K562 (cell line): Measurements from ENCODE around the gene GRIA4. TPM values are rescaled to one million over a fixed set of nuclear protein-coding genes. Genes with fewer than 3 reads are reported as not detected.

Experiments used
- ATAC-seq: fragments of 200-7000 bp; cut with Tn5 transposase; 3 replicates; pipeline ENCODE4 v1.9.1; 2020; ENCODE audit warnings: moderate library complexity
- BruUV-seq: library from RNA; stranded (reverse); fragments of 400-500 nt; replicated peaks from 2 replicates; lab custom pipeline; 2021; lab: Mats Ljungman, UMichigan
- CTCF ChIA-PET: fragments of 300-600 bp; formaldehyde crosslinking; extraction: SDS; loops from one replicate; lab custom pipeline; 2021; ENCODE audit warnings: low intra/inter-chr PET ratio; lab: Yijun Ruan, JAX
- POLR2A ChIA-PET: fragments of 300-600, 350-650 bp; sonication (Branson Sonifier 250); formaldehyde crosslinking; extraction: SDS; loops from one replicate; lab custom pipeline; 2021; ENCODE audit warnings: antibody characterized with exemption, inconsistent platforms; lab: Yijun Ruan, JAX
- DNase-seq, 4 experiments: peaks; one replicate each; pipeline versions ENCODE4 v3.0.0 to v3.0.0-alpha.2; 2011 to 2018; ENCODE audit warnings: low spot score in 3 of 4, mixed read lengths in 3 of 4; ENCODE audit errors: extremely low read depth in 1 of 4
- FAIRE-seq: peaks from 2 replicates; lab custom pipeline; 2011; peaks lifted over from hg19 to GRCh38; lab: Jason Lieb, UNC
- H2AFZ ChIP-seq: 2 replicates; pipeline ENCODE4 v1.6.0; 2011; ENCODE audit warnings: low read depth, low read length, control low read depth, inconsistent platforms
- H3K27ac ChIP-seq: fragments of 200-600 bp; 3 replicates; pipeline ENCODE4 v1.8.0; 2011; ENCODE audit warnings: low read depth, mild to moderate bottlenecking, control low read depth, inconsistent platforms, low read length, moderate library complexity, mixed read lengths; ENCODE audit errors: extremely low read depth
- H3K27me3 ChIP-seq, 2 experiments: fragments of 300-600 bp in 1 of 2; 2 replicates in 1 of 2; 3 replicates in 1 of 2; pipeline versions ENCODE4 v1.6.0 to v1.8.0; 2011; ENCODE audit warnings: inconsistent platforms in 2 of 2, low read length in 2 of 2, mild to moderate bottlenecking in 1 of 2, mixed read lengths in 1 of 2, moderate library complexity in 1 of 2; ENCODE audit not compliant: control insufficient read depth in 2 of 2, insufficient read depth in 2 of 2
- H3K36me3 ChIP-seq: fragments of 300-600 bp; 3 replicates; pipeline ENCODE4 v1.8.0; 2011; ENCODE audit warnings: mild to moderate bottlenecking, low read length, inconsistent platforms; ENCODE audit not compliant: control insufficient read depth, insufficient read depth
- H3K4me1 ChIP-seq, 2 experiments: fragments of 200-600 bp in 1 of 2; replicated peaks in 1 of 2; 2 replicates in 1 of 2; 3 replicates in 1 of 2; pipeline versions ENCODE4 v1.5.1 to v1.8.0; 2011; ENCODE audit warnings: inconsistent platforms in 2 of 2, low read length in 2 of 2, mild to moderate bottlenecking in 1 of 2, mixed read lengths in 1 of 2, moderate library complexity in 1 of 2; ENCODE audit not compliant: control insufficient read depth in 2 of 2, insufficient read depth in 2 of 2
- H3K4me2 ChIP-seq: 2 replicates; pipeline ENCODE4 v1.6.1; 2011; ENCODE audit warnings: low read length, control low read depth, inconsistent platforms, mixed read lengths; ENCODE audit not compliant: insufficient read depth
- H3K4me3 ChIP-seq: fragments of 200-600 bp; sonication (generic), shearing (Covaris generic); 2 replicates; pipeline ENCODE4 v1.5.1; 2016; ENCODE audit warnings: control low read depth, inconsistent platforms
- H3K79me2 ChIP-seq: fragments of 200-600 bp; 3 replicates; pipeline ENCODE4 v1.8.0; 2011; ENCODE audit warnings: low read length, inconsistent platforms; ENCODE audit not compliant: control insufficient read depth, insufficient read depth
- H3K9ac ChIP-seq, 2 experiments: 2 replicates each; pipeline versions ENCODE4 v1.6.0 to v1.6.1; 2011; ENCODE audit warnings: low read depth in 2 of 2, low read length in 2 of 2, control low read depth in 1 of 2, inconsistent platforms in 1 of 2, mild to moderate bottlenecking in 1 of 2, mixed read lengths in 1 of 2; ENCODE audit not compliant: insufficient read depth in 1 of 2
- H3K9me1 ChIP-seq: one replicate; pipeline ENCODE4 v1.6.0; 2011; ENCODE audit warnings: inconsistent platforms, mild to moderate bottlenecking, low read length, moderate library complexity; ENCODE audit not compliant: control insufficient read depth, insufficient read depth
- H3K9me3 ChIP-seq: replicated peaks from 2 replicates; pipeline ENCODE4 v1.5.1; 2011; ENCODE audit warnings: low read depth, low read length, inconsistent platforms; ENCODE audit not compliant: control insufficient read depth, insufficient read depth
- H4K20me1 ChIP-seq: replicated peaks from 2 replicates; pipeline ENCODE4 v1.6.1; 2011; ENCODE audit warnings: low read length, inconsistent platforms, mixed read lengths; ENCODE audit not compliant: control insufficient read depth, insufficient read depth
- BRF1 ChIP-seq: IDR thresholded peaks from 3 replicates; pipeline ENCODE4 v1.6.1; 2011; ENCODE audit warnings: borderline replicate concordance, mild to moderate bottlenecking; ENCODE audit not compliant: insufficient read length; ENCODE audit errors: extremely low read depth
- HNRNPL ChIP-seq: fragments of 200-400 bp; formaldehyde crosslinking; IDR thresholded peaks from 2 replicates; pipeline ENCODE4 v1.6.1; 2017; ENCODE audit warnings: low read depth, mild to moderate bottlenecking, low read length
- HNRNPUL1 ChIP-seq: fragments of 200-400 bp; formaldehyde crosslinking; IDR thresholded peaks from 2 replicates; pipeline ENCODE4 v1.6.1; 2017; ENCODE audit warnings: low read length
- KLF6 ChIP-seq: fragments of 250-450 bp; sonication (Bioruptor Pico); IDR thresholded peaks from 2 replicates; pipeline ENCODE4 v1.4.0; 2020; ENCODE audit warnings: mild to moderate bottlenecking, moderate library complexity, borderline replicate concordance
- MCM2 ChIP-seq: fragments of 450-650 bp; IDR thresholded peaks from 2 replicates; pipeline ENCODE4 v1.6.1; 2017; ENCODE audit warnings: low read depth, mild to moderate bottlenecking
- SNIP1 ChIP-seq: fragments of 450-650 bp; IDR thresholded peaks from 2 replicates; pipeline ENCODE4 v1.7.1; 2017; ENCODE audit warnings: low read depth, mild to moderate bottlenecking
- SRF ChIP-seq, 2 experiments: fragments of 250-450, 450-650 bp in 1 of 2; sonication (Bioruptor Pico) in 1 of 2; sonication (generic) in 1 of 2; formaldehyde crosslinking; IDR thresholded peaks; 2 replicates each; pipeline versions ENCODE4 v1.5.0 to v1.5.1; 2020 to 2022; ENCODE audit warnings: mild to moderate bottlenecking in 1 of 2, missing genetic modification reagents in 1 of 2
- ZNF347 ChIP-seq: fragments of 450-650 bp; formaldehyde crosslinking; IDR thresholded peaks from 2 replicates; pipeline ENCODE4 v1.4.0; 2020; ENCODE audit warnings: low read depth, mild to moderate bottlenecking, moderate library complexity
- ZNF764 ChIP-seq: fragments of 250-450 bp; sonication (Bioruptor Pico); IDR thresholded peaks from 2 replicates; pipeline ENCODE4 v1.4.0; 2020; ENCODE audit warnings: low read depth, mild to moderate bottlenecking, moderate library complexity
- WGBS: fragments of 100-300 bp; shearing (Covaris generic); methylation state at CpG from one replicate; pipeline ENCODE4 v1.1.6; 2016; ENCODE audit warnings: low coverage, mixed read lengths; ENCODE audit not compliant: insufficient coverage; ENCODE audit errors: missing lambda C conversion rate; 5-methylcytosine and 5-hydroxymethylcytosine counted together
- in situ Hi-C: fragments of 300-500 bp; cut with MboI; formaldehyde crosslinking; loops from 4 replicates; pipeline ENCODE4 v1.15.0; 2018; ENCODE audit warnings: inconsistent platforms, mixed read lengths
- intact Hi-C: fragments of 100-400 bp; cut with micrococcal nuclease; formaldehyde crosslinking; loops from 2 replicates; pipeline ENCODE4 v1.14.2; 2022
- polyA plus RNA-seq, 8 experiments: library from polyadenylated mRNA; depleted of rRNA in 4 of 8; stranded (reverse) in 5 of 8; unstranded in 3 of 8; fragments of >200 nt; fragmentation: Nextera tagmentation in 2 of 8; fragmentation: Illumina TruSeq in 1 of 8; extraction: Ambion mirVana in 2 of 8; extraction: Trizol in 1 of 8; gene quantifications; 2 replicates each; pipeline versions ENCODE4 v1.2.1 to v1.2.3, GENCODE V29; 2011 to 2014; ENCODE audit warnings: inconsistent platforms in 1 of 8, missing spikeins in 1 of 8
- total RNA-seq, 7 experiments: library from RNA; depleted of rRNA in 6 of 7; stranded (reverse); fragments of >200 nt in 6 of 7; fragmentation: Illumina TruSeq in 2 of 7; extraction: Trizol in 2 of 7; gene quantifications; 2 replicates each; pipeline versions ENCODE4 v1.2.1 to v1.2.3, GENCODE V29; 2011 to 2021; ENCODE audit warnings: low replicate concordance in 1 of 7
- TF ChIP-seq, protein P1 (sequence below): IDR thresholded peaks from 2 replicates; pipeline ENCODE4 v1.6.1; 2016; ENCODE audit warnings: missing genetic modification characterization, missing compliant biosample characterization
- TF ChIP-seq, protein P2 (sequence below), 2 experiments: fragments of 450-650 bp; IDR thresholded peaks; 2 replicates each; pipeline ENCODE4 v1.6.1; 2016; ENCODE audit warnings: mild to moderate bottlenecking in 2 of 2, borderline replicate concordance in 1 of 2, low read depth in 1 of 2, moderate library complexity in 1 of 2

GRIA4 gene
- total and polyA plus RNA-seq, 9 of the 15 experiments (the other 6 are each of a cell fraction or from before 2014, with no cell fraction given), result not detected

DNA sequence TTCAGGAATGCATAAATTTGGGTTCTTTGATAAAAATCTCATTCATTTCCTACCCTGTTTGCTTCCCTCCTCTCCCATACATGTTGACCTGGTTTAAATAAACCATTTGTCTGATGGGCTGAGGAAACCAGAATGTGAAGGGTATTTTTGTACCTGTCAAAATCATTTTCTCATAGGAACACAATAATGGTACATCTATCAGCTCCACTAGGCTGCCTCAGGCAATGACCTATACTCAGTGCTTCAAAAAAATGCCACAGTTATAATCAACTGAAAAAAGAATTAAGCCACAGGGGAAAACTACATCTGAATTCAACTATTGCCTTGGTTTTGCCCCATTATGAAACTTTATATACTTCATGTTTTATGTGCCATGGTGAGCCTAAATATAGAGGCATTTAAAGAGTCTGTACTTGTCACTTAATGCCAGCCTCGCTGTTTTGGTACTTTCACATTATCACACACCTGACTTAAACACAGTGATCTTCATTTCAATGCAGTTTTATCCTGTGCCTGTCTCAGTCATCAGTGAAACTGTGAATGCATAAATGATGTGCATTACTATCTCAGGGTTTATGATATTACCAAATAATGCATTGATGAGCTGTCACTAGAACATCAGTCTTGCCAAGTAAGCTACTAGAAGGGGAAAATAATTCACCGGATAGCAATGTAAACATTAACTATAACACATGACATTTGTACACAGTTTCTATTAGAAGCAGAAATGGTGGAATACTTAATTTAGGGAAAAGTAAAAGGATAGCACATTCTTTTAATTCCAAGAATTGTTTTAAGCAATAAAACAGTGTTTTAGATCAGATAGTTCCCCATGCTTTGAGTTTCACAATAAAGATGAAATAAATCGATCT is 319.4 kb downstream of the GRIA4 start:
- POLR2A ChIA-PET, result no interaction called here

More for the DNA sequence above, 319.4 kb downstream of the GRIA4 start:
- no peaks in the 10 kb centered on the region for H3K9me1 ChIP-seq
- no peaks in the 10 kb centered on the region for H3K27me3 ChIP-seq
- TF ChIP-seq, protein P1, sequence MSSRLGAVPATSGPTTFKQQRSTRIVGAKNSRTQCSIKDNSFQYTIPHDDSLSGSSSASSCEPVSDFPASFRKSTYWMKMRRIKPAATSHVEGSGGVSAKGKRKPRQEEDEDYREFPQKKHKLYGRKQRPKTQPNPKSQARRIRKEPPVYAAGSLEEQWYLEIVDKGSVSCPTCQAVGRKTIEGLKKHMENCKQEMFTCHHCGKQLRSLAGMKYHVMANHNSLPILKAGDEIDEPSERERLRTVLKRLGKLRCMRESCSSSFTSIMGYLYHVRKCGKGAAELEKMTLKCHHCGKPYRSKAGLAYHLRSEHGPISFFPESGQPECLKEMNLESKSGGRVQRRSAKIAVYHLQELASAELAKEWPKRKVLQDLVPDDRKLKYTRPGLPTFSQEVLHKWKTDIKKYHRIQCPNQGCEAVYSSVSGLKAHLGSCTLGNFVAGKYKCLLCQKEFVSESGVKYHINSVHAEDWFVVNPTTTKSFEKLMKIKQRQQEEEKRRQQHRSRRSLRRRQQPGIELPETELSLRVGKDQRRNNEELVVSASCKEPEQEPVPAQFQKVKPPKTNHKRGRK (tag), result no peak
- TF ChIP-seq, protein P2, sequence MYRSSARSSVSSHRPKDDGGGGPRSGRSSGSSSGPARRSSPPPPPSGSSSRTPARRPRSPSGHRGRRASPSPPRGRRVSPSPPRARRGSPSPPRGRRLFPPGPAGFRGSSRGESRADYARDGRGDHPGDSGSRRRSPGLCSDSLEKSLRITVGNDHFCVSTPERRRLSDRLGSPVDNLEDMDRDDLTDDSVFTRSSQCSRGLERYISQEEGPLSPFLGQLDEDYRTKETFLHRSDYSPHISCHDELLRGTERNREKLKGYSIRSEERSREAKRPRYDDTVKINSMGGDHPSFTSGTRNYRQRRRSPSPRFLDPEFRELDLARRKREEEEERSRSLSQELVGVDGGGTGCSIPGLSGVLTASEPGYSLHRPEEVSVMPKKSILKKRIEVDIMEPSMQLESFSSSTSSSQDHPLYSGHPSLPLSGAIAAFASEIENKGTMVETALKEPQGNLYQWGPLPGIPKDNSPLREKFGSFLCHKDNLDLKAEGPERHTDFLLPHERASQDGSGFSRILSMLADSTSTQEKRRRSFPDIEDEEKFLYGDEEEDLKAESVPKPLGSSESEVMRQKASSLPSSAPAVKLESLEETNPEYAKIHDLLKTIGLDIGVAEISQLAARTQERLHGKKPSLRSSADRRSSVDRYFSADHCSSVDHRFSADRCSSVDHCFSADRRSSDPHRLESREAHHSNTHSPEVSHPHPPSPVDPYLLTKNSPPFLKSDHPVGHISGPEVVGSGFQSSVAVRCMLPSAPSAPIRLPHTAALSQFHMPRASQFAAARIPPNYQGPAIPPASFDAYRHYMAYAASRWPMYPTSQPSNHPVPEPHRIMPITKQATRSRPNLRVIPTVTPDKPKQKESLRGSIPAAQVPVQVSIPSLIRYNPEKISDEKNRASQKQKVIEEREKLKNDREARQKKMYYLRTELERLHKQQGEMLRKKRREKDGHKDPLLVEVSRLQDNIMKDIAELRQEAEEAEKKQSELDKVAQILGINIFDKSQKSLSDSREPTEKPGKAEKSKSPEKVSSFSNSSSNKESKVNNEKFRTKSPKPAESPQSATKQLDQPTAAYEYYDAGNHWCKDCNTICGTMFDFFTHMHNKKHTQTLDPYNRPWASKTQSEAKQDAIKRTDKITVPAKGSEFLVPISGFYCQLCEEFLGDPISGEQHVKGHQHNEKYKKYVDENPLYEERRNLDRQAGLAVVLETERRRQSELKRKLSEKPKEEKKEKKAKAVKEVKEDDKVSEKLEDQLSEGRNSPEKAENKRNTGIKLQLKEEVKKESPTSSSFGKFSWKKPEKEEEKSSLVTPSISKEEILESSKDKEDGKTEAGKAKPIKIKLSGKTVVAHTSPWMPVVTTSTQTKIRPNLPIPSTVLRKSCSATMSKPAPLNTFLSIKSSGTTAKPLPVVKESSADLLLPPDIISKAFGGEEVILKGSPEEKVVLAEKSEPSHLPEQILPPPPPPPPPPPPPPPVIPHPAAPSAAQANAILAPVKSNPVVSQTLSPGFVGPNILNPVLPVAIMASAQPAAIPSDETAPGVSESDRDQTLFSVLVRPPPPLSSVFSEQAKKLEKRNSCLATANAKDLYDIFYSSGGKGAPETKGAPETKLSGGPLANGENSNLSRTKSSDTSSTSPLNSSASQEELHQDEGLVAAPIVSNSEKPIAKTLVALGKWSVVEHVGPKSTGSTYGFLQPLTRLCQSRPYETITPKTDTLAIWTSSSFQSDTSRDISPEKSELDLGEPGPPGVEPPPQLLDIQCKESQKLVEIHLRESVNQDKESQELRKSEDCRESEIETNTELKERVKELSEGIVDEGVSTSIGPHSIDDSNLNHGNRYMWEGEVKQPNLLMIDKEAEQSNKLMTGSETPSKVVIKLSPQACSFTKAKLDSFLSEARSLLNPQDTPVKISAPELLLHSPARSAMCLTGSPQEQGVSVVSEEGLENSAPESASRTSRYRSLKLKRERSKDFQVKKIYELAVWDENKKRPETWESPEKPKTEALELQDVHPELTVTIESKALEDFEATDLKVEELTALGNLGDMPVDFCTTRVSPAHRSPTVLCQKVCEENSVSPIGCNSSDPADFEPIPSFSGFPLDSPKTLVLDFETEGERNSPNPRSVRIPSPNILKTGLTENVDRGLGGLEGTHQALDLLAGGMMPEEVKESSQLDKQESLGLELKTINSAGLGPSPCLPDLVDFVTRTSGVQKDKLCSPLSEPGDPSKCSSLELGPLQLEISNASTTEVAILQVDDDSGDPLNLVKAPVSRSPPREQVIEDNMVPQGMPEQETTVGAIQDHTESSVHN (IDR thresholded peaks at IDR 0.05; ENCODE audit: borderline replicate concordance in 1 of 2, low read depth in 1 of 2), result no peak
- TF ChIP-seq SNIP1 (no peak), BRF1 (no peak), KLF6 (CRISPR knock-in tag) (no peak), ZNF764 (no peak), ZNF347 (CRISPR knock-in tag) (no peak), MCM2 (no peak), HNRNPL (no peak), HNRNPUL1 (no peak), SRF (CRISPR knock-in tag; IDR thresholded peaks at IDR 0.05) (no peak)
- WGBS, result 2% methylated on average over 3 of the region's 3 CpGs
- no peak overlapping the region for H3K4me2 ChIP-seq
- no peak for ATAC-seq
- no peaks in the 10 kb centered on the region for H3K4me1 ChIP-seq
- no peaks in the 10 kb centered on the region for H3K79me2 ChIP-seq
- CTCF ChIA-PET, result no interaction called here
- no peak for DNase-seq
- no peaks in the 10 kb centered on the region for H4K20me1 ChIP-seq
- H3K4me3 ChIP-seq, result no peak overlapping the region
- H2AFZ ChIP-seq, result no peak overlapping the region
- in situ Hi-C loops (no loop called here), intact Hi-C loops (no loop called here)
- no peak for FAIRE-seq
- no peaks in the 10 kb centered on the region for H3K9me3 ChIP-seq
- no peaks in the 10 kb centered on the region for H3K36me3 ChIP-seq
- H3K9ac ChIP-seq, result no peak overlapping the region
- no peak overlapping the region for H3K27ac ChIP-seq
- BruUV-seq, result no TSS peak
